Stomach smooth muscle (tissue), 2 donors: ENCODE measurements around the gene SLC13A2.

Experiments used
- H3K27ac ChIP-seq: one replicate; pipeline ENCODE4 v1.7.0; 2013; ENCODE audit warnings: mild to moderate bottlenecking, low read length, inconsistent platforms
- H3K27me3 ChIP-seq, 2 donors: one replicate each; pipeline ENCODE4 v1.7.0; 2013; ENCODE audit warnings: low read length in 2 of 2; ENCODE audit not compliant: insufficient read depth in 2 of 2, control insufficient read depth in 1 of 2
- H3K36me3 ChIP-seq, 2 donors: one replicate each; pipeline ENCODE4 v1.7.0; 2013; ENCODE audit warnings: low read length in 2 of 2; ENCODE audit not compliant: control insufficient read depth in 2 of 2, insufficient read depth in 2 of 2
- H3K4me1 ChIP-seq: one replicate; pipeline ENCODE4 v1.7.0; 2013; ENCODE audit warnings: low read length; ENCODE audit not compliant: control insufficient read depth, insufficient read depth
- H3K4me3 ChIP-seq, 2 donors: one replicate each; pipeline ENCODE4 v1.7.0; 2013; ENCODE audit warnings: low read length in 2 of 2
- H3K9ac ChIP-seq, 2 donors: one replicate each; pipeline ENCODE4 v1.7.0; 2013; ENCODE audit warnings: low read length in 2 of 2, mild to moderate bottlenecking in 1 of 2
- H3K9me3 ChIP-seq, 2 donors: one replicate each; pipeline ENCODE4 v1.7.0; 2013; ENCODE audit warnings: low read length in 2 of 2; ENCODE audit not compliant: control insufficient read depth in 2 of 2
- donor health status: healthy.
- donor health status: Pancreatic carcinoma.

The SLC13A2 gene

DNA sequence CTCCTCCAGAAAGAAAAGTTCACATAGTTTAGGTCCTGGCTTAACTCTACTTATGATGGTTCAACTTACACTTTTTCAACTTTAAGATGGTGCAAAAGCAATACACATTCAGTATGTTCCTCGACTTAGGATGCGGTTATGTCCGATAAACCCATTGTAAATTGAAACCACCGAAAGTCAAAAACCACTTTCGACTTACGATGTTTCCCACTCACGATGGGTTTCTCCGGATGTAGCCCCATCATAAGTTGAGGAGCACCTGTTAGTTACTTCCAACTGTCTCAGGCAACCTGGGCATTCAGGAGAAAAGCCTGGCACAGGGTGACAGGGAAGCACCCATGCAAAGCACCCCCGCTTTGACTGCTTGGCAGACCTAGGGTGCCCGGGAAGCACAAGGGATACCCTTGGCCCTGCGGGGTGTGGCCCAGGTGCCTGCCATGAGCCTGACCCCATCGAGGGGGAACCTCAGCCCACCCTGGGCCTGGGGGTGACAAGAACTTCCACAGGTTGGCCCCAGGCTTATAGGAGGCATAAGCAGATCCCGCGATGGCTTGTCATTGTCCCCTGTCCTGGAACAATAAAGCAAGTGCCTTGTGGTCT, 65.0 kb downstream of the SLC13A2 start:
- Histone ChIP-seq H3K27me3 (no peaks in the 10 kb centered on the region), H3K36me3 (no peaks in the 10 kb centered on the region), H3K4me1 (no peaks in the 10 kb centered on the region), H3K9ac (no peak overlapping the region), H3K27ac (no peak overlapping the region), H3K4me3 (no peak overlapping the region), H3K9me3 (no peaks in the 10 kb centered on the region)

DNA sequence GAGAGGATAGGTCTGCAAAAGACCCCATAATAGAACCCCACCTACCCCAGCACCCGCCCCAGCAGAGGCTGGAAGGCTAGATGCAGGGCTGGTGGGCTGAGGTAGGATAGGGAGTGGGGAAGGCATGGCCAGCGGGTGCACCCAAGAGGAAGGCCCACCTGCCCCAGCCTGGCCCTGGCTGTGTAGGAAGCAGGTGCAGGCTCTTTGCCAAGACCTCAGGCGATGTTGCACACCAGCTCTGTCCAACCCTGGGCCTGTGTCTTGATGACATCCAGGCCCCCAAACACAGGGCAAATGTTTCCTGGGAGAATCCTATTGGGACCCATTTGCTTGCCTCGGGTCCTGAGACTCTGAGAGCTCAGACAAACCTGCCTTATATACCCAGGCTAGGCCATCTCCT, 66.8 kb downstream of the SLC13A2 start:
- H3K4me3 ChIP-seq: no peak overlapping the region
- H3K27me3 ChIP-seq: no peaks in the 10 kb centered on the region
- H3K9me3 ChIP-seq: no peaks in the 10 kb centered on the region
- H3K9ac ChIP-seq: no peak overlapping the region
- H3K27ac ChIP-seq: no peak overlapping the region
- no peaks in the 10 kb centered on the region for H3K4me1 ChIP-seq
- no peaks in the 10 kb centered on the region for H3K36me3 ChIP-seq

DNA sequence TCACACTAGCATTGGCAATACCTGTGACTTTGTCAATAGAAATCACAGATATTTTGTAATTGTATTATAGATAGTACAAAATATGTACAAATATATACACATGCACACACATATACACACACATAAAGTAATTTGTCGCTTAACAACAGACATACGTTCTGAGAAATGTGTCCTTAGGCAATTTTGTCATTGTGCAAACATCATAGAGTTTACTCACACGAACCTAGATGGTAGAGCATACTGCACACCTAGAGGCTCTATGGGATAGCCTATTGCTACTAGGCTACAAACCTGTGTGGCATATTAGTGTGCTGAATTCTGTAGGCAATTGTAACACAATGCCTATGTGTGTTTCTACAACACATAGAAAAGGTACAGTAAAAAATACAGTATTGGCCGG, 68.0 kb downstream of the SLC13A2 start:
- no peak overlapping the region for H3K9ac ChIP-seq
- H3K4me1 ChIP-seq: no peaks in the 10 kb centered on the region
- no peaks in the 10 kb centered on the region for H3K9me3 ChIP-seq
- no peak overlapping the region for H3K27ac ChIP-seq
- H3K27me3 ChIP-seq: no peaks in the 10 kb centered on the region
- H3K36me3 ChIP-seq: no peaks in the 10 kb centered on the region
- no peak overlapping the region for H3K4me3 ChIP-seq

DNA sequence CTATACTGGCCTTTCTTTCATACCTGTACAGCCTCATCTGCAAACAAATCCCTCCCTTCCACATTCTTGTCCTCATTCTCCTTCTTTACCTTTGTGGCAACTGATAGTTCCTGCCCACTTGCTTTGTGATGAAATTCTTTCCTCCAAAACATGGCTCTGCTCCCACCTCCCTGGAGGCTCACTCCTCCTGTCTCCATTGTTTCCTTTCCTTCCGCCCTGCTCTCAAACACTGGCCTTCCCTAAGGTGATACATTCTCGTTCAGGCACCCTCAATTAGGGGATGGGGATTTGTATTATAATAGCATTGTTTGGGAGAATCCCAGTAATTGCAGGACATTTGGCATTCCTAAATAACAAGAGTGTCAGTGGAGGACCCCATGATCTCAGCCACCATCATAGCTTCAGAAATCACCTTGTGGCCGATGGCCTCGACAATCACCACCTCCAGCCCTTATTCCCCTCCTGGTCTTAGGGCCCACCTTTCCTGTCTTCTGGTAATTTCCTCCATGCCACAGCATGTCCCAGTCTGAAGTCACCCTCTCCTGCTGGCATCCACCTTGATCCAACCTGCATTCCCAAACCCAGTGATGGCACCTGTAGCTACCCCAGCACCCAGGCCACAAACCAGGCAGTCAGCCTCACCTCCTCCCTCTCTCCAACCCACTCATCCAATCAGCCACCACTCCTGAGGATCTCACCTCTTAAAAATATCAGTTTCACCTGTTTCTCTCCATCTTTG, 71.1 kb downstream of the SLC13A2 start:
- no peak overlapping the region for H3K4me3 ChIP-seq
- no peaks in the 10 kb centered on the region for H3K27me3 ChIP-seq
- H3K36me3 ChIP-seq: peaks cover 4 to 8% of the 10 kb centered on the region in 2 donors
- H3K9ac ChIP-seq: no peak overlapping the region
- H3K9me3 ChIP-seq: no peaks in the 10 kb centered on the region
- H3K27ac ChIP-seq: no peak overlapping the region
- peaks cover 8% of the 10 kb centered on the region for H3K4me1 ChIP-seq

DNA sequence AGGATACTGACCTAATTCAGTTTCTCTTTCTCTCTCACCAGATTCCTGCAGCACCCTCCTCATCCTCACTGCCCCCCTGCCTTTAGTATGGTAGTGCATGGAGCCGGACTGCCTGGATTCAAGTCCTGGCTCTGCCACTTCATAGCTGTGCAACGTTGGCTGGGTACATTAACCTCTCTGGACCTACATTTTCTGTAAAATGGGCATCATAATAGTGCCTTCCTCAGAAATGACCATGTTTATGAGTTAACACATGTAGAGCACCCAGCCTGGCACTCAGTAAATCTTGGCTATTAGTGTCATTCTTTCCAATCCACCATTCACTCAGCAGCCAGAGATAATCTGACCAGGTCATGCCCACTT, 71.7 kb downstream of the SLC13A2 start:
- Histone ChIP-seq H3K36me3 (peaks cover 4 to 8% of the 10 kb centered on the region in 2 donors), H3K4me1 (peaks cover 8% of the 10 kb centered on the region), H3K27ac (no peak overlapping the region), H3K9ac (no peak overlapping the region), H3K9me3 (no peaks in the 10 kb centered on the region), H3K4me3 (no peak overlapping the region), H3K27me3 (no peaks in the 10 kb centered on the region)

DNA sequence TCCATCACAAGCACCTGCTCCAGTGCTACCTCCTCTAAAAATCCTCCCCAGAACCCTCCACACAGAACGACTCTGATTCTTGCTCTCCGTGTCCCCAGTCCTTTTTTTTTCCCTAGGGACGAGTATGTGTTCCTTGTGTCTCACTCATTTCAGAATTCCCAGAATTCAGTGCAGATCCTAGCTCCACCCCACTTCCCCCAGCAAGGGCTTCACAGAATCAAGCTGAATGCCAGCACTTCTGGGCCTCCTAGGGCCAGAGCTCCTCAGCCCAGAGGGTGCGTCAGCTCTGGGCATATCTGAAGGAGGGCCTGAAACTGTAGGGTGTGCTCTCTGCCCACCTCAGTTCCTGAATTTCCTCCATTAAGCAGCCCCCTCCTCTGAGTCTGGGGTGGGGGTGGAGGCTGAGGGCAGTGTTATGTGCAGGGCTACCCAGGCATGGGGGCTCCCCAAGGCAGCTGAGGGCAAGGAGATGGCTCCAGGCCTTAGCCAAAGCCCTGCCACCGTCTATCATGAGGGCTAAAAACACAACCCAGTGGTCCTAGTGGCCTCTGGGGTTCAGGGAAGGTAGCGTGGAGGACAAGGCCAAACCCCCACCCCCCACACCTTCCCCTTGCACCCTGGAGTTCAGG, 72.5 kb downstream of the SLC13A2 start:
- Histone ChIP-seq H3K27me3 (no peaks in the 10 kb centered on the region), H3K36me3 (peaks cover 4 to 8% of the 10 kb centered on the region in 2 donors), H3K27ac (no peak overlapping the region), H3K9me3 (no peaks in the 10 kb centered on the region), H3K4me3 (no peak overlapping the region), H3K9ac (no peak overlapping the region), H3K4me1 (peaks cover 11% of the 10 kb centered on the region)

DNA sequence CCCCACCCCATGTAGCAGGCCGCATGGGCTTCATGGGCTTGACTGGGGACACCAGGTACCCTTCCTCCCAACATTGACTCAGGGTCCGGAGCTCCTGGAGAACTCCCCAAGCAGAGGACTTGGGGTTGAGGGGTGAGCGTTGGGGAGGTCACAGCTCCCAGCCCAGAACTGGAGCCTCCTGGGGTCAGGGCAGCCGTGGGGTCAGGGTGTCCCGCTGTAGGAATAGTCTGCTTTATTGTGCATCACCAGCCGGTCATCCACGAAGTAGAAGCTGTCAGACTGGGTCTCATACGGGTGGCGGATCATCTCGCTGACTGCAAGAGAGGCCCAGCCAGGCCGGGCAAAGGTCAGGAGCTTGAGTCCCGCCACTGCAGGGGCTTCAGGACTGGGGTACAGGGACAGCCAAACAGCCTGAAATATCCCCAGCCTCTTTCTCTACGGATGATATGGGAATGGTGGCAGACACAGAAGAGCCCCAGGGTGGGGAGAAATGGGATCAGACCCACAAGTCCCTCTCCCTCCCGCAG, 73.7 kb downstream of the SLC13A2 start:
- H3K9ac ChIP-seq: no peak overlapping the region
- H3K36me3 ChIP-seq: peaks cover 4 to 8% of the 10 kb centered on the region in 2 donors
- no peak overlapping the region for H3K27ac ChIP-seq
- H3K9me3 ChIP-seq: no peaks in the 10 kb centered on the region
- H3K27me3 ChIP-seq: no peaks in the 10 kb centered on the region
- no peak overlapping the region for H3K4me3 ChIP-seq
- peaks cover 21% of the 10 kb centered on the region for H3K4me1 ChIP-seq
